COLO829 (cell line): Measurements from ENCODE around the gene PANK2.
"Not testable (repeated sequence)": the region's sequence is repeated elsewhere in the genome, so short reads cannot be mapped to it uniquely, and the experiment has no call there.

Source experiments
- DNase-seq: peaks from one replicate; pipeline ENCODE4 v3.0.0; 2012; ENCODE audit warnings: low spot score

Gene PANK2

GRCh38 chr20:3888622-3889488 is at the start of gene PANK2:
Gene PANK2 (plus strand): TSS chr20:3889387.
- DNase-seq = peak; percentile 100

- not testable (repeated sequence) for DNase-seq
These were observed 49.0 kb upstream of the PANK2 start for GRCh38 chr20:3840201-3840600.

- DNase-seq = no peak
These were observed 46.7 kb upstream of the PANK2 start for GRCh38 chr20:3842348-3842930.

GRCh38 chr20:3843490-3843889 is 45.7 kb upstream of the PANK2 start:
- DNase-seq = peak; percentile 72

GRCh38 chr20:3843990-3844619 is 45.1 kb upstream of the PANK2 start:
- DNase-seq = not testable (repeated sequence)

GRCh38 chr20:3846378-3846739 is 42.8 kb upstream of the PANK2 start:
- no peak for DNase-seq

GRCh38 chr20:3846740-3847428 is 42.3 kb upstream of the PANK2 start, which contains the start of gene MAVS:
Gene MAVS (plus strand): TSS chr20:3846834. CDS start chr20:3854625, 7,791 bp downstream.
- peak; percentile 87 for DNase-seq

GRCh38 chr20:3847429-3847940 is 41.7 kb upstream of the PANK2 start:
- no peak for DNase-seq

GRCh38 chr20:3848565-3848964 is 40.6 kb upstream of the PANK2 start:
- no peak for DNase-seq

GRCh38 chr20:3854462-3854871 is 34.7 kb upstream of the PANK2 start:
- no peak for DNase-seq

- DNase-seq = no peak
These were observed 31.8 kb upstream of the PANK2 start for GRCh38 chr20:3857405-3857804.

GRCh38 chr20:3858689-3859088 is 30.5 kb upstream of the PANK2 start:
- DNase-seq = no peak

- no peak for DNase-seq
These were observed 28.0 kb upstream of the PANK2 start for GRCh38 chr20:3861191-3861590.

GRCh38 chr20:3862333-3862732 is 26.9 kb upstream of the PANK2 start:
- no peak for DNase-seq

- DNase-seq = no peak
These were observed 25.9 kb upstream of the PANK2 start for GRCh38 chr20:3863317-3863716.

GRCh38 chr20:3864518-3864917 is 24.7 kb upstream of the PANK2 start:
- DNase-seq = no peak

- no peak for DNase-seq
These were observed 23.9 kb upstream of the PANK2 start for GRCh38 chr20:3865152-3865886.

GRCh38 chr20:3865887-3866407 is 23.2 kb upstream of the PANK2 start:
- no peak for DNase-seq

- DNase-seq = no peak
These were observed 22.7 kb upstream of the PANK2 start for GRCh38 chr20:3866464-3866863.

- DNase-seq = no peak
These were observed 21.4 kb upstream of the PANK2 start for GRCh38 chr20:3867802-3868201.
